ENCODE data around the gene VPS54. TPM values are rescaled to one million over a fixed set of nuclear protein-coding genes. Genes with fewer than 3 reads are reported as not detected.

Gene VPS54
- total RNA-seq, 1 donor from 2014 or later: 17.7 TPM

DNA sequence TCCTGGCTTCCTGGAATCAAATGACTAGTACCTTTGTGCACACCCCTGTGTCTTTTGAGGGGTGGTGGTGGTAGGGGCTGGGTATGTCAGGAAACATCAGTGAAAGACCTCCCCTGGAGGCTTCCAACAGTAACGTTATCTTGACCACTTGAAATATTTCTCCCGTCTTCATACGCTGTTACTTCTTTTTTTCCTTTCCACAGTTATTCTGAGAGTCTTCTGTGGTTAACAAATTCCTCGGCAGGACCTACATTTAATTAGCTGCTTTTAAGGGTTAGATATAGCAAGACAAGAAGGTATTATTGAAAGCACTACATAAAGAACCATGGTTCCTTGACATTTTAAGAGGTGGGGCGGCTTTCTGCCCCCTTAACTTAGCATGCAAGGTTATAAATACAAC lies 142.9 kb downstream of the VPS54 start:
- Histone ChIP-seq H3K4me3 (ENCODE audit: low read depth, low read length) (no peak overlapping the region), H3K36me3 (ENCODE audit: control insufficient read depth, insufficient read depth, low read length) (no peaks in the 10 kb centered on the region), H3K27me3 (ENCODE audit: control insufficient read depth, insufficient read depth, low read length) (no peaks in the 10 kb centered on the region)
- TF ChIP-seq, protein P1, sequence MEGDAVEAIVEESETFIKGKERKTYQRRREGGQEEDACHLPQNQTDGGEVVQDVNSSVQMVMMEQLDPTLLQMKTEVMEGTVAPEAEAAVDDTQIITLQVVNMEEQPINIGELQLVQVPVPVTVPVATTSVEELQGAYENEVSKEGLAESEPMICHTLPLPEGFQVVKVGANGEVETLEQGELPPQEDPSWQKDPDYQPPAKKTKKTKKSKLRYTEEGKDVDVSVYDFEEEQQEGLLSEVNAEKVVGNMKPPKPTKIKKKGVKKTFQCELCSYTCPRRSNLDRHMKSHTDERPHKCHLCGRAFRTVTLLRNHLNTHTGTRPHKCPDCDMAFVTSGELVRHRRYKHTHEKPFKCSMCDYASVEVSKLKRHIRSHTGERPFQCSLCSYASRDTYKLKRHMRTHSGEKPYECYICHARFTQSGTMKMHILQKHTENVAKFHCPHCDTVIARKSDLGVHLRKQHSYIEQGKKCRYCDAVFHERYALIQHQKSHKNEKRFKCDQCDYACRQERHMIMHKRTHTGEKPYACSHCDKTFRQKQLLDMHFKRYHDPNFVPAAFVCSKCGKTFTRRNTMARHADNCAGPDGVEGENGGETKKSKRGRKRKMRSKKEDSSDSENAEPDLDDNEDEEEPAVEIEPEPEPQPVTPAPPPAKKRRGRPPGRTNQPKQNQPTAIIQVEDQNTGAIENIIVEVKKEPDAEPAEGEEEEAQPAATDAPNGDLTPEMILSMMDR (IDR thresholded peaks at IDR 0.05; ENCODE audit: insufficient read depth, low read length, poor library complexity, severe bottlenecking): no peak
- DNase-seq (ENCODE audit: low read depth): no peak

DNA sequence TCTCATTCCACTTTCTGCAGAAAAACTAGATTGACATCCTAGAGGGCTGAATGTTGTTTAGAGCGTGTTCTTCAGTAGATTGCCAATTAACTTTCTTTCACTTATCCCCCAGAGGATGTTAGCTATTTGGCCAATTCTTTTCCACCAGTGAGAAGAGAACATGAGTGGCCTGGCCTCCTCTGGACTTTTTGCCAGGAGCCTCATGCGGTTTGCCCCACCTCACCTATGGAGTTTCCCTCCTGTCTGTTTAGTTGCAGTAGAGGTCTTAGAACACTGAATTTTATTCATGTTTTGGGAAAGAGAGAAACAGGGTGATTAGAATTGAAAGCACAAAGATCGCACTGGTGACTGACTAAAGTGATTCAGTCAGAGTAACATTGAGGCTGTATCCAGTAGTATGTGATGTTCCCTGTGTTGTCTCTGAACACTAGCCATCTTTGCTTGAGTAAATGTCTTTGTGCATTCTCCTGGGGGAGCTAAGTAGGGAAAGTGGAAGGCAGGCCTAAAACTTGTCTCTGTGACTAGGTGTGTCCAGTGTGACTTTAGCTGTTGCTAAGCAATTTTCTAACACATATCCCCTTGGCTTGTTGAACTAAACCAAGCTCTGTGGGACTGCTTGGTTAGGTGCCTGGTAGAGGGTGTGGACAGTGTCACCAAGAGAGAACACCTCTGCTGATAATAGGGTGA lies 143.5 kb downstream of the VPS54 start:
- no peak for DNase-seq (ENCODE audit: low read depth)
- H3K36me3 ChIP-seq (ENCODE audit: control insufficient read depth, insufficient read depth, low read length): no peaks in the 10 kb centered on the region
- no peak overlapping the region for H3K4me3 ChIP-seq (ENCODE audit: low read depth, low read length)
- no peaks in the 10 kb centered on the region for H3K27me3 ChIP-seq (ENCODE audit: control insufficient read depth, insufficient read depth, low read length)
- TF ChIP-seq, protein P1 (IDR thresholded peaks at IDR 0.05; ENCODE audit: insufficient read depth, low read length, poor library complexity, severe bottlenecking): no peak

DNA sequence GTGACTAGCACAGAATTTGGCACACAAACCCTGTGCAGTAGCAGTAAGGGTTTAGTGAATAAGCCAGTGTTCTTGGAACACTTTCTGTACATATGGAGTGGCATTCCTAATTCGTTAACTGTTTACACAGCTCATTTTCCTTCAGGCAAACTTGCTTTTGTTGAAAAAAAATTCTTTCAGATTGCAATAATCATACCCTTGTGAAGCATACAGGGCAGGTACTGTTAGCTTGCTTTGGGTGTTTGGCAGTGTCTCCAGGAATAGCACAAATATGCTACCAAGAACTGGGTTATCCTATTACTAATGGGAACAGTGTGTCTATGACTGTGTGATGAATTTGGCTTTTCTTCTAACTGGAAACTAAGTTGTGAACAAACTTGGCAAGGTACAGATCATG lies 144.1 kb downstream of the VPS54 start:
- no peaks in the 10 kb centered on the region for H3K36me3 ChIP-seq (ENCODE audit: control insufficient read depth, insufficient read depth, low read length)
- H3K27me3 ChIP-seq (ENCODE audit: control insufficient read depth, insufficient read depth, low read length): no peaks in the 10 kb centered on the region
- DNase-seq (ENCODE audit: low read depth): no peak
- TF ChIP-seq, protein P1 (IDR thresholded peaks at IDR 0.05; ENCODE audit: insufficient read depth, low read length, poor library complexity, severe bottlenecking): no peak
- no peak overlapping the region for H3K4me3 ChIP-seq (ENCODE audit: low read depth, low read length)

DNA sequence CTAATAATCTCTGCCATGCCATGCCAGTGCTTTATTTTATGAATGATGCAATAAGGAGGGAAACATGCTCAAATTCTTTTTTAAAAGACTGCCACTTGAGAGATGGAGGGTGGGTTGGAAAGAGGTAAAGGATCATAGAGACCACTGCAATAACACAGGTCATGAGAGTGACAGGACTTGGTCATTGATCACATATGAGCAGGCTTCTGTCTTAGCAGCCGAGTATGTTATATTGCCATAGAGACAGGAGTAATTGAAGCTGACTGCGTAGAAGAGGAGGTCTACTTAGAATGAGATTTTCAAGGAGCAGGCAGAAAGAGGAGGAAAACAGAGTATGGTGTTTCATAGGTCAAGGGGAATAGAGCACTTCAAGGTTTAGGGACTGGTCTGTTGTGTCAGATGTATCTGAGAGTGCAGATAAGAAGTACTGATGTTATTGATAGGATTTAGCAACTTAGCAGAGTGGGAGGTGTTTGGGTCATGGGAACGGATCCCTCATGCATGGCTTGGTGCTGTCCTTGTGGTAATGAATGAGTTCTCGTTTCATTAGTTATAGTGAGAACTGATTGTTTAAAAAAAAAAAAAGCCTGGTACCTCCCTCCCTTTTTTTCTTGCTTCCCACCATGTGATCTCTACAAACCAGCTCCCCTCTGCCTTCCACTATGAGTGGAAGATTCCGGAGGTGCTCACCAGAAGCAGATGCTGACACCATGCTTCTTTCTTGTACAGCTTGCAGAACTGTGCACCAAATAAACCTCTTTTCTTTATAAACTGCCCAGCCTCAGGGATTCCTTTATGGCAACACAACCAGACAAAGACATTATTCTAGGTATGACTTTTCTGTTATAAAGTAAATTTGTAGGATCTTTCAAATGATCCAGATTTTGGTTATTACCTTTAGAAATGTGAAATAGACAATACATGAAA lies 144.8 kb downstream of the VPS54 start:
- no peaks in the 10 kb centered on the region for H3K36me3 ChIP-seq (ENCODE audit: control insufficient read depth, insufficient read depth, low read length)
- no peaks in the 10 kb centered on the region for H3K27me3 ChIP-seq (ENCODE audit: control insufficient read depth, insufficient read depth, low read length)
- no peak for DNase-seq (ENCODE audit: low read depth)
- TF ChIP-seq, protein P1 (IDR thresholded peaks at IDR 0.05; ENCODE audit: insufficient read depth, low read length, poor library complexity, severe bottlenecking): no peak
- no peak overlapping the region for H3K4me3 ChIP-seq (ENCODE audit: low read depth, low read length)

DNA sequence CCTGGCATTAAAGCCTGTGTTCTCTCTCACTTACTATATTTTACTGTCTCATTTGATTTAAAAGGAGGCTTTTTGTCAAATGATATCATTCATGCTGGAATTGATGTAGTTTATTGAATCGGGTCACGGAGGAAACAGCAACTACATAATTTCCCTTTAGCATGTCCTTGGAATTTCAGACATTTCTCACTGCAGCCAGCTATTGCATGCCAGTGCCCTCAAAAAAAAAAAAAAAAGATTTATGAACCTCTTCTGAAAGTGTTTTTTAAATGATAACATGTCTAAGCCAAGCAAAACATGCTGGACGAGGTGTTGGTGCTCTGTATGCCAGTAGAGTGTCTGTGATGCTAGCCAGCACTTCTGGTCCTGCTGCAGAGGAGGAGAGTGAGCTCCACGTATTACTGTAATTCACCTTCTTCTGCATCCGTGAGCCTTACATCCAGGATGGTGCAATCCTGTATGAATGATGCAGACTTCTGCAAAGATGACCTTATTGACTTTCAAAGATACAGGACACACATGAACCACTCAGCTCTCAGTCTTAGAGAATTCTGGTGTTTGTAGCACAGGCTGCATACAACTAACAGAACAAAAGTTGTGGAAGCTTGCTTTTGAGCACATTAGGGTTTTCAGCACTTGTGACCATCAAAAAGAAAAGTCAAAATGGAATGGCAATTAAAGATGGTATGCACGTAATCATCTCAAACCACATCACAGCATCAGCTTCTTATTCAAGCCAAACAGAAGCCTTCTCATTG lies 146.5 kb downstream of the VPS54 start:
- TF ChIP-seq, protein P1 (IDR thresholded peaks at IDR 0.05; ENCODE audit: insufficient read depth, low read length, poor library complexity, severe bottlenecking): no peak
- Histone ChIP-seq H3K4me3 (ENCODE audit: low read depth, low read length) (no peak overlapping the region), H3K27me3 (ENCODE audit: control insufficient read depth, insufficient read depth, low read length) (no peaks in the 10 kb centered on the region), H3K36me3 (ENCODE audit: control insufficient read depth, insufficient read depth, low read length) (no peaks in the 10 kb centered on the region)
- DNase-seq (ENCODE audit: low read depth): no peak

Data from kidney epithelial cell (primary cell).